AG09319 (cell line): ENCODE measurements around the gene UBAC2.

Experiments used
- DNase-seq: peaks from one replicate; pipeline ENCODE4 v3.0.0-alpha.2; 2010; ENCODE audit warnings: low read depth; ENCODE audit errors: extremely low read depth
- CTCF ChIP-seq: IDR thresholded peaks from 2 replicates; pipeline ENCODE4 v1.5.1; 2011; ENCODE audit warnings: low read depth, mild to moderate bottlenecking, inconsistent platforms, low read length, moderate library complexity

UBAC2 gene

GRCh38 chr13:99346335-99347042 lies 145.8 kb downstream of the UBAC2 start:
- DNase-seq: no peak

GRCh38 chr13:99347335-99347878 lies 146.8 kb downstream of the UBAC2 start:
- DNase-seq: no peak
- no peak for TF ChIP-seq CTCF

More at GRCh38 chr13:99346335-99347042, 145.8 kb downstream of the UBAC2 start:
- TF ChIP-seq CTCF: no peak

GRCh38 chr13:99347911-99348451 lies 147.3 kb downstream of the UBAC2 start:
- no peak for TF ChIP-seq CTCF
- no peak for DNase-seq

- no peak for TF ChIP-seq CTCF
- DNase-seq: no peak
Measured at GRCh38 chr13:99350191-99350590, 149.5 kb downstream of the UBAC2 start.

- TF ChIP-seq CTCF: no peak
Measured at GRCh38 chr13:99351772-99352171, 151.1 kb downstream of the UBAC2 start.

GRCh38 chr13:99352351-99353245 lies 151.9 kb downstream of the UBAC2 start:
- no peak for DNase-seq
- TF ChIP-seq CTCF: no peak

More at GRCh38 chr13:99351772-99352171, 151.1 kb downstream of the UBAC2 start:
- DNase-seq: no peak
